RPMI7951 (cell line): Measurements from ENCODE around the gene ZMYND15. TPM values are rescaled to one million over a fixed set of nuclear protein-coding genes. Genes with fewer than 3 reads are reported as not detected.
A peak's percentile ranks its signal among the peaks of the same experiment; 100 is the strongest.

Experiments
- DNase-seq: peaks from one replicate; pipeline ENCODE4 v3.0.0-alpha.2; 2012; ENCODE audit warnings: low read depth
- total RNA-seq: library from RNA; depleted of rRNA; stranded (reverse); fragments of >200 nt; shearing (Covaris generic); gene quantifications from 2 replicates; pipeline ENCODE4 v1.2.3, GENCODE V29; 2014; rRNA removed

Gene ZMYND15
- total RNA-seq, 1 experiment from 2014 or later, result not detected

GRCh38 chr17:4786516-4786915 lies 46.9 kb downstream of the ZMYND15 start:
- no peak for DNase-seq

GRCh38 chr17:4788159-4788806 lies 48.6 kb downstream of the ZMYND15 start:
- no peak for DNase-seq

GRCh38 chr17:4788807-4789700 lies 49.4 kb downstream of the ZMYND15 start, which contains the start of gene GLTPD2:
Gene GLTPD2, plus strand, starts transcription at chr17:4788964. Its CDS starts 48 bp downstream, at chr17:4789012.
- no peak for DNase-seq

GRCh38 chr17:4789701-4789950 lies 50.0 kb downstream of the ZMYND15 start:
- DNase-seq, result no peak

- DNase-seq, result peak; percentile 85
These were observed 50.5 kb downstream of the ZMYND15 start for GRCh38 chr17:4789951-4790704.

- DNase-seq, result no peak
These were observed 51.1 kb downstream of the ZMYND15 start for GRCh38 chr17:4790705-4791088.

GRCh38 chr17:4795168-4795567 lies 55.5 kb downstream of the ZMYND15 start:
- no peak for DNase-seq

Other genes starting within 250 kb of the ZMYND15 start
- gene SPNS2, start 241.0 kb upstream of the ZMYND15 start, total RNA-seq, result not detected in 2 replicates
- 25.3 and 28.1 TPM in 2 replicates for gene MYBBP1A, start 184.4 kb upstream of the ZMYND15 start, total RNA-seq
- gene GGT6, start 179.3 kb upstream of the ZMYND15 start, total RNA-seq, result not detected in 2 replicates
- gene SMTNL2, start 155.3 kb upstream of the ZMYND15 start, total RNA-seq, result not detected in 2 replicates
- gene ALOX15, start 98.2 kb upstream of the ZMYND15 start, total RNA-seq, result not detected in 2 replicates
- 8.8 and 23.7 TPM in 2 replicates for gene PELP1, start 35.7 kb upstream of the ZMYND15 start, total RNA-seq
- 10.6 and 14.3 TPM in 2 replicates for gene ARRB2, start 29.2 kb upstream of the ZMYND15 start, total RNA-seq
- gene MED11, start 8.4 kb upstream of the ZMYND15 start, total RNA-seq, result 25.4 and 26.4 TPM in 2 replicates
- gene CXCL16, start 95 bp downstream of the ZMYND15 start, total RNA-seq, result 0.12 and 0.29 TPM in 2 replicates
- not detected in 2 replicates for gene TM4SF5, start 32.1 kb downstream of the ZMYND15 start, total RNA-seq
- gene VMO1, start 46.5 kb downstream of the ZMYND15 start, total RNA-seq, result 0.96 and 1.3 TPM in 2 replicates
- not detected in 2 replicates for gene GLTPD2, start 49.1 kb downstream of the ZMYND15 start, total RNA-seq
- 319 and 393 TPM in 2 replicates for gene PSMB6, start 56.3 kb downstream of the ZMYND15 start, total RNA-seq
- gene PLD2, start 67.3 kb downstream of the ZMYND15 start, total RNA-seq, result 7.0 and 12.1 TPM in 2 replicates
- 11.0 and 11.1 TPM in 2 replicates for gene MINK1, start 93.5 kb downstream of the ZMYND15 start, total RNA-seq
- 0.12 and 0.20 TPM in 2 replicates for gene C17orf107, start 159.7 kb downstream of the ZMYND15 start, total RNA-seq
- gene CHRNE, start 163.3 kb downstream of the ZMYND15 start, total RNA-seq, result not detected in 2 replicates
- not detected in 2 replicates for gene GP1BA, start 192.4 kb downstream of the ZMYND15 start, total RNA-seq
- 45.3 and 71.5 TPM in 2 replicates for gene SLC25A11, start 200.2 kb downstream of the ZMYND15 start, total RNA-seq
- 24.0 and 25.2 TPM in 2 replicates for gene RNF167, start 200.4 kb downstream of the ZMYND15 start, total RNA-seq
- 894 and 1,372 TPM in 2 replicates for gene PFN1, start 208.7 kb downstream of the ZMYND15 start, total RNA-seq
- gene ENO3, start 211.3 kb downstream of the ZMYND15 start, total RNA-seq, result 2.3 and 2.9 TPM in 2 replicates
- 33.2 and 35.9 TPM in 2 replicates for gene SPAG7, start 228.0 kb downstream of the ZMYND15 start, total RNA-seq
- gene CAMTA2, start 247.8 kb downstream of the ZMYND15 start, total RNA-seq, result 2.9 and 3.9 TPM in 2 replicates